WI38 (cell line): Measurements from ENCODE around the gene TNFRSF25.

Experiments
- H3K4me3 ChIP-seq: 2 replicates; pipeline ENCODE4 v1.5.1; 2011; ENCODE audit warnings: low read depth, mild to moderate bottlenecking, control low read depth, low read length
- CTCF ChIP-seq: IDR thresholded peaks from 2 replicates; pipeline ENCODE4 v1.5.1; 2012; ENCODE audit warnings: low read depth, mild to moderate bottlenecking, control low read depth, low read length

The TNFRSF25 gene

GRCh38 chr1:6427441-6428390, 38.3 kb downstream of the TNFRSF25 start:
- no peak for TF ChIP-seq CTCF
- H3K4me3 ChIP-seq: no peak overlapping the region

- no peak for TF ChIP-seq CTCF
- H3K4me3 ChIP-seq: no peak overlapping the region
Observed at GRCh38 chr1:6426972-6427350, 39.0 kb downstream of the TNFRSF25 start.

GRCh38 chr1:6426277-6426971, 39.5 kb downstream of the TNFRSF25 start:
- no peak overlapping the region for H3K4me3 ChIP-seq
- no peak for TF ChIP-seq CTCF

GRCh38 chr1:6425658-6426057, 40.3 kb downstream of the TNFRSF25 start:
- H3K4me3 ChIP-seq: no peak overlapping the region

GRCh38 chr1:6424619-6425593, 41.1 kb downstream of the TNFRSF25 start, which contains the start of gene ESPN:
TSS of gene ESPN (plus strand) at chr1:6424776. CDS start at chr1:6424956, 180 bp downstream.
- H3K4me3 ChIP-seq: no peak within 1 kb of the TSS
- TF ChIP-seq CTCF: no peak

More at GRCh38 chr1:6425658-6426057, 40.3 kb downstream of the TNFRSF25 start:
- no peak for TF ChIP-seq CTCF

- TF ChIP-seq CTCF: no peak
- no peak overlapping the region for H3K4me3 ChIP-seq
Observed at GRCh38 chr1:6424000-6424565, 41.9 kb downstream of the TNFRSF25 start.
